Right lobe of liver (tissue), 4 donors: Measurements from ENCODE around the gene THUMPD3.

ENCODE experiments used
- CTCF ChIP-seq, 4 donors: fragments of 200-600 bp in 3 of 4; fragments of 450-650 bp in 1 of 4; IDR thresholded peaks; one replicate each; pipeline versions ENCODE4 v1.5.1 to v1.8.0; 2016 to 2022; ENCODE audit warnings: antibody characterized with exemption in 4 of 4, mild to moderate bottlenecking in 2 of 4
- POLR2A ChIP-seq: fragments of 450-650 bp; IDR thresholded peaks from one replicate; pipeline ENCODE4 v1.6.1; 2017; ENCODE audit warnings: antibody characterized with exemption, mild to moderate bottlenecking
- donor health status: DM: no; HTN: no; CAD: no.
- donor health status: DM: no; HTN: no; CAD: no.
- donor health status: DM: no; HTN: yes; CAD: no.

GRCh38 chr3:9314796-9315195, 48.1 kb upstream of the THUMPD3 start:
- TF ChIP-seq CTCF (IDR thresholded peaks at IDR 0.05) (no peak), POLR2A (no peak)
